Measurements from ENCODE around the gene ZNF570.

The ZNF570 gene

GRCh38 chr19:37506387-37507166 lies 37.4 kb downstream of the ZNF570 start, which contains the start of gene ZNF793 (continued):
- TF ChIP-seq MYNN (tag by site-specific recombination; IDR thresholded peaks at IDR 0.05; ENCODE audit: borderline replicate concordance) = no peak
- peak; percentile 89 for TF ChIP-seq ZFHX2 (tag by site-specific recombination; conservative IDR thresholded peaks at IDR 0.05)
- peak; percentile 92 for TF ChIP-seq ZNF24 (tag by site-specific recombination; IDR thresholded peaks at IDR 0.05)
- no peak; the same call in 1 of the 2 replicates for TF ChIP-seq ZSCAN23 (tag by site-specific recombination; IDR thresholded peaks at IDR 0.05)
- no peak for TF ChIP-seq ZNF175 (tag by site-specific recombination; IDR thresholded peaks at IDR 0.05)
- TF ChIP-seq, protein P1, sequence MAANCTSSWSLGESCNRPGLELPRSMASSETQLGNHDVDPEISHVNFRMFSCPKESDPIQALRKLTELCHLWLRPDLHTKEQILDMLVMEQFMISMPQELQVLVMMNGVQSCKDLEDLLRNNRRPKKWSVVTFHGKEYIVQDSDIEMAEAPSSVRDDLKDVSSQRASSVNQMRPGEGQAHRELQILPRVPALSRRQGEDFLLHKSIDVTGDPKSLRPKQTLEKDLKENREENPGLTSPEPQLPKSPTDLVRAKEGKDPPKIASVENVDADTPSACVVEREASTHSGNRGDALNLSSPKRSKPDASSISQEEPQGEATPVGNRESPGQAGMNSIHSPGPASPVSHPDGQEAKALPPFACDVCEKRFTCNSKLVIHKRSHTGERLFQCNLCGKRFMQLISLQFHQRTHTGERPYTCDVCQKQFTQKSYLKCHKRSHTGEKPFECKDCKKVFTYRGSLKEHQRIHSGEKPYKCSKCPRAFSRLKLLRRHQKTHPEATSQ (tag by site-specific recombination; IDR thresholded peaks at IDR 0.05) = peak; percentile 59; the same call in 1 of the 2 replicates
- TF ChIP-seq ZNF138 (tag by site-specific recombination; IDR thresholded peaks at IDR 0.05; ENCODE audit: borderline replicate concordance) = no peak
- TF ChIP-seq KLF16 (tag by site-specific recombination; IDR thresholded peaks at IDR 0.05) = peak; percentile 85; the same call in 1 of the 2 replicates
- TF ChIP-seq, protein P2, sequence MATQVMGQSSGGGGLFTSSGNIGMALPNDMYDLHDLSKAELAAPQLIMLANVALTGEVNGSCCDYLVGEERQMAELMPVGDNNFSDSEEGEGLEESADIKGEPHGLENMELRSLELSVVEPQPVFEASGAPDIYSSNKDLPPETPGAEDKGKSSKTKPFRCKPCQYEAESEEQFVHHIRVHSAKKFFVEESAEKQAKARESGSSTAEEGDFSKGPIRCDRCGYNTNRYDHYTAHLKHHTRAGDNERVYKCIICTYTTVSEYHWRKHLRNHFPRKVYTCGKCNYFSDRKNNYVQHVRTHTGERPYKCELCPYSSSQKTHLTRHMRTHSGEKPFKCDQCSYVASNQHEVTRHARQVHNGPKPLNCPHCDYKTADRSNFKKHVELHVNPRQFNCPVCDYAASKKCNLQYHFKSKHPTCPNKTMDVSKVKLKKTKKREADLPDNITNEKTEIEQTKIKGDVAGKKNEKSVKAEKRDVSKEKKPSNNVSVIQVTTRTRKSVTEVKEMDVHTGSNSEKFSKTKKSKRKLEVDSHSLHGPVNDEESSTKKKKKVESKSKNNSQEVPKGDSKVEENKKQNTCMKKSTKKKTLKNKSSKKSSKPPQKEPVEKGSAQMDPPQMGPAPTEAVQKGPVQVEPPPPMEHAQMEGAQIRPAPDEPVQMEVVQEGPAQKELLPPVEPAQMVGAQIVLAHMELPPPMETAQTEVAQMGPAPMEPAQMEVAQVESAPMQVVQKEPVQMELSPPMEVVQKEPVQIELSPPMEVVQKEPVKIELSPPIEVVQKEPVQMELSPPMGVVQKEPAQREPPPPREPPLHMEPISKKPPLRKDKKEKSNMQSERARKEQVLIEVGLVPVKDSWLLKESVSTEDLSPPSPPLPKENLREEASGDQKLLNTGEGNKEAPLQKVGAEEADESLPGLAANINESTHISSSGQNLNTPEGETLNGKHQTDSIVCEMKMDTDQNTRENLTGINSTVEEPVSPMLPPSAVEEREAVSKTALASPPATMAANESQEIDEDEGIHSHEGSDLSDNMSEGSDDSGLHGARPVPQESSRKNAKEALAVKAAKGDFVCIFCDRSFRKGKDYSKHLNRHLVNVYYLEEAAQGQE (tag by site-specific recombination; IDR thresholded peaks at IDR 0.05) = 0 out of 2 replicates have a peak, but pooled peaks have one; percentile 81
- peak; percentile 96 for TF ChIP-seq ZNF2 (tag by site-specific recombination; IDR thresholded peaks at IDR 0.05)
- TF ChIP-seq PBX3 (CRISPR knock-in tag; IDR thresholded peaks at IDR 0.05) = 0 out of 2 replicates have a peak, but pooled peaks have one; percentile 49
- TF ChIP-seq, protein P3, sequence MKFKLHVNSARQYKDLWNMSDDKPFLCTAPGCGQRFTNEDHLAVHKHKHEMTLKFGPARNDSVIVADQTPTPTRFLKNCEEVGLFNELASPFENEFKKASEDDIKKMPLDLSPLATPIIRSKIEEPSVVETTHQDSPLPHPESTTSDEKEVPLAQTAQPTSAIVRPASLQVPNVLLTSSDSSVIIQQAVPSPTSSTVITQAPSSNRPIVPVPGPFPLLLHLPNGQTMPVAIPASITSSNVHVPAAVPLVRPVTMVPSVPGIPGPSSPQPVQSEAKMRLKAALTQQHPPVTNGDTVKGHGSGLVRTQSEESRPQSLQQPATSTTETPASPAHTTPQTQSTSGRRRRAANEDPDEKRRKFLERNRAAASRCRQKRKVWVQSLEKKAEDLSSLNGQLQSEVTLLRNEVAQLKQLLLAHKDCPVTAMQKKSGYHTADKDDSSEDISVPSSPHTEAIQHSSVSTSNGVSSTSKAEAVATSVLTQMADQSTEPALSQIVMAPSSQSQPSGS (tag by site-specific recombination; IDR thresholded peaks at IDR 0.05; ENCODE audit: low read depth) = no peak
- 0 out of 2 replicates have a peak, but pooled peaks have one; percentile 22 for TF ChIP-seq ZNF513 (tag by site-specific recombination; IDR thresholded peaks at IDR 0.05)
- no peak for TF ChIP-seq ZNF521 (tag by site-specific recombination; IDR thresholded peaks at IDR 0.05)
- TF ChIP-seq ZBTB1 (tag by site-specific recombination; IDR thresholded peaks at IDR 0.05) = no peak
- no peak for TF ChIP-seq ZNF654 (tag by site-specific recombination; IDR thresholded peaks at IDR 0.05; ENCODE audit: low read depth)
- TF ChIP-seq ZNF174 (tag by site-specific recombination; IDR thresholded peaks at IDR 0.05) = no peak
- TF ChIP-seq, protein P4, sequence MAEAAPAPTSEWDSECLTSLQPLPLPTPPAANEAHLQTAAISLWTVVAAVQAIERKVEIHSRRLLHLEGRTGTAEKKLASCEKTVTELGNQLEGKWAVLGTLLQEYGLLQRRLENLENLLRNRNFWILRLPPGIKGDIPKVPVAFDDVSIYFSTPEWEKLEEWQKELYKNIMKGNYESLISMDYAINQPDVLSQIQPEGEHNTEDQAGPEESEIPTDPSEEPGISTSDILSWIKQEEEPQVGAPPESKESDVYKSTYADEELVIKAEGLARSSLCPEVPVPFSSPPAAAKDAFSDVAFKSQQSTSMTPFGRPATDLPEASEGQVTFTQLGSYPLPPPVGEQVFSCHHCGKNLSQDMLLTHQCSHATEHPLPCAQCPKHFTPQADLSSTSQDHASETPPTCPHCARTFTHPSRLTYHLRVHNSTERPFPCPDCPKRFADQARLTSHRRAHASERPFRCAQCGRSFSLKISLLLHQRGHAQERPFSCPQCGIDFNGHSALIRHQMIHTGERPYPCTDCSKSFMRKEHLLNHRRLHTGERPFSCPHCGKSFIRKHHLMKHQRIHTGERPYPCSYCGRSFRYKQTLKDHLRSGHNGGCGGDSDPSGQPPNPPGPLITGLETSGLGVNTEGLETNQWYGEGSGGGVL (tag by site-specific recombination; IDR thresholded peaks at IDR 0.05) = no peak
- TF ChIP-seq ZIC2 (tag by site-specific recombination; IDR thresholded peaks at IDR 0.05) = peak; percentile 33; the same call in 1 of the 2 replicates
- TF ChIP-seq ZNF423 (tag by site-specific recombination; IDR thresholded peaks at IDR 0.05) = no peak
- no peak; the same call in 1 of the 2 replicates for TF ChIP-seq ZNF488 (tag by site-specific recombination; IDR thresholded peaks at IDR 0.05)
- peak; percentile 88 for TF ChIP-seq ZNF610 (tag by site-specific recombination; IDR thresholded peaks at IDR 0.05; ENCODE audit: borderline replicate concordance)
- no peak for TF ChIP-seq ZBTB44 (tag by site-specific recombination; IDR thresholded peaks at IDR 0.05)
- TF ChIP-seq ZNF354C (tag by site-specific recombination; IDR thresholded peaks at IDR 0.05; ENCODE audit: borderline replicate concordance, low read depth) = no peak
- TF ChIP-seq ZNF600 (tag by site-specific recombination; IDR thresholded peaks at IDR 0.05) = peak; percentile 97

All from HEK293 (cell line).